NCI-H446 (cell line): ENCODE results near the gene PRLR.
"Not testable (repeated sequence)": the region's sequence is repeated elsewhere in the genome, so short reads cannot be mapped to it uniquely, and the experiment has no call there.

Source experiments
- DNase-seq, 2 experiments: peaks; one replicate each; lab custom pipeline; 2025; lab: John Stamatoyannopoulos, UW

The PRLR gene

DNA sequence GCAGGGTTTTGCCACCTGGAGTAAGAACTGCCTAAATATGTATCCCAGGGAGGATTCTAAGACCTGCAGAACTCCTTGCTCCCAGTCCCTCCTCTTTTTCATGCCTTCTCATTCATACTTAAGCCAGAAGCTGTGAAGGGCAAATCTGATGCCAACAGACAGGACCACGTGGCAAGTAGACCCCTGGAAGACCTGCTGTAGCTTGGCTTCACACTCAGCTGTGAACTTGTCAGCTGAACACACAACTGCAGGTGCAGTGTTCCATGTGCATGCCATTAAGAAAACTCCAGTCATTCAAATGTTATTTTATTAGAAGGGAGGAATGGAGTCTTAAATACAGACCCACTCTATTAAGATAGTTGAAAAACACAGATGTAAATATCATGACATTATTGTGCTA, 103.3 kb downstream of the PRLR start:
- DNase-seq: no peak

DNA sequence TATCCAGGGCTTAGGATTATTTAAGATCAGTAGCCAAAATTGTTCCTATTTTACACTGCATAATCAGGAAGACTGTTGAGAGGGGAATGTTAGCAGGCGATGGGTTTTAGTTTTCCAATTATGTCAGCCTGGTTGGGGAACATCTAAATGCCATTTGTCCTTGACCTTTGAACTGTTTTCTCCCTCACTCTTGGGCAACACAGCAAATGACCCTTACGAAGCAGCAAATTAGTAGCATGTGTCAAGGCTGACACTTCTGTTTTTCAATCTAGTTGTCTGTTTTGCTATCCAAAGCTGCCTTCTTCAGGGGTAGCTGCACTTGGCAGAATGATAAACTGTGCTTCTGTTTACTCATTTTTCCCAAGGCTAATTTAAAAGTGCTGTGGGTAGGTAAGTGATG, 104.5 kb downstream of the PRLR start:
- DNase-seq: no peak

DNA sequence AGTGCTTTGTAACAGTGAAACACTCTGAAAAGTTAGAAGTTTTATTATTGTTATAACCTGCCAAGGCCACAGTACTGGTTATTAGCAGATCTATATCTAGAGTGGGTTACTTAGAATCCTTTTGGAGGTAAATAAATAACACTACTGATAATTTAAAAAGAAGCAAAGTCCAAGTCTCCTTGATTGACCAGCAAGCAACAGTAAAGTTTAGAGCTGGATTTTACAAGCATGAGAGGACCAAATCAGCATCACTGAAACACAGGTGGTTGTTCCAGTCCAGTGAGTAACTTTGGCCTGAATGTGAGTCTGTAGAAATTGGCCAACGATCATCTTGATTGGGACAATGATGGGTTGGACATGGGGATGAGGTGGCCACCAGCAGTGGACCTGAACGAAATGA, 105.4 kb downstream of the PRLR start:
- DNase-seq: no peak

- no peak for DNase-seq
These were observed 107.5 kb downstream of the PRLR start for GRCh38 chr5:35122819-35123218.

DNA sequence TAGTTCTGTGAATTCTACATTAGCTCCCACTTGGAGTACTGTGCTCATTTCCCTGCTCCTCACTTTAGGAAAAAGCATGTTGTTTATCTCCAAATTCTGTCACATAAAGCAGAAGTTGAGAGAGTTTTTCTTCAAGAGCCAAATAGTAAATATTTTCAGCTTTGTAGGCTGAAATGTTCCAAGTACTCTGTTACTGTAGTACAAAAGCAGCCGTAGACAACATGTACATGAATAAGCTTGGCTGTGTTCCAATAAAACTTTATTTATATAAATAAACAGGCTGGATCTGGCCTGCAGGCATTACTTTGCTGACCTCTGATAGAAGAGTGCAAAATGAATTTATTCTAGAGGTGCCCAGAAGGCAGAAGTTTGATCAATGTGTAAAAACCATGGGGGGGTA, 109.6 kb downstream of the PRLR start:
- DNase-seq: no peak

- no peak for DNase-seq
These were observed 112.3 kb downstream of the PRLR start for GRCh38 chr5:35117967-35118366.

DNA sequence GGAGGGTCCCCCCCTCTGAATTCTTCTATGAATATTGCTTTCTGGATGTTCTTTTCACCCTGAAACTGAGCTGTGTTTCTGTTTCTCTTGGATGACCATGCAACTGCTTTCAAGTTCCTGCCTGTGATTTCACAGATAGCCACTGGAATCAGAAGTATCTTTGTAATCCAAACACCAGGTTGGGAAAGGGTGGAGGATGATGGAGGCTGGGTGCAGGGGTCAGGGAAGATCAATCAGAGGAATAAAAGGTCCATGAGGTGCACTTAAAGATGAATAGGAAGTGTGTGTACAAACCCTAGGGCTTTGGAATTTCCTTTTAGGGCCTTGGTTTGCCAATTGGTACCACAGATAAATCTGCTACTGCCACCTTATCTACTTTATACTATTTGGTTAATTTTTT, 114.4 kb downstream of the PRLR start:
- DNase-seq: no peak

- no peak for DNase-seq
These were observed 115.6 kb downstream of the PRLR start for GRCh38 chr5:35114698-35115097.

DNA sequence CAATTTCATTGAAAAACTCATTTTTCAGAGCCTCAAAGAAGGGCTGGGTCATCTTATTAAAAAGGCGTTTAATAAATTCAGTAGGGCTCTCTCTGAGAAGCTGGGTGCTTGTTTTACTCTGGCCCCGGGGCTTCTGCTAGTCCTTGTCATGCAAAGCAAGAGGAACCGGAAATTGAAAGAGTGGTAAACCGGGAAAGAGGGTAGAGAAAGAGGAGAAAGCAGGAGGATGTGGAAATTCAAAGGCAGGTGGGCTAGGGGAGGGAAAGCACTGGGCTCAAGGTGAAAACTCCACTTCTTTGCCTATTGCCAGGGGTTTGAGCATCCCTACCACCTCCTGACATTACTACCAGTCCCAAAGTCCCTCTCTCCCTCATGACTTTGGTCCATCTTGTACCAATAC, 118.0 kb downstream of the PRLR start:
- no peak for DNase-seq

- not testable (repeated sequence) for DNase-seq
These were observed 125.7 kb downstream of the PRLR start for GRCh38 chr5:35104550-35104949.

DNA sequence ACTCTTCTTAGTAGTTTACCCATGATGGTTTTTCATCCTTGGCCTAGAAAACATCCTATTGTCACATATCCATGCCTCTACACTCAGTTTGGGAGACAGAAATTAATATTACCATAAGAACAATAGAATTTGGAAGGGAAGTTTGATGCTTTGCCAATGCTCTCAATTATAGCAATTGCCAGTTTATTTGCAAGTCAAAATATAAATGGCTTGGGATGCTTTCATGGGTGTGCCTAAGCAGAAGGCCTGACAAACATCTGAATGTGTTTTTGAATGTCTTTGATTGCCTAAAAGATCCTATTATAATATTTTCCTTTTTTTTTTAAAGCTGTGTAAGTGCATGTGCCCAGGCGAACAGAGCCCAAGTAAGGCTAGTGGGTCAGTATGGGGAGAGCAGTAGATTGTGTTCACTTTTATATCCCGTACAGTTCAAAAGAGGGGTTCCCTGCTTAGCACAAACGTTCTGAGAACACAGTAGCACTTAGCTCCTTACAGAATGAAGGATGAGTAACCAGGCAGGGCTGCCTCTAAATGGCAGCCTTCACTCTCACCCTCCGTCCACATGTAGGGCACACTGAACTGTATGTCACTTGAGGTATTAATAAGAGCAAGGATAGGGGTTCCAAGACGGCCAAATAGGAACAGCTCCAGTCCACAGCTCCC, 126.5 kb downstream of the PRLR start:
- no peak for DNase-seq

- DNase-seq: not testable (repeated sequence)
These were observed 128.6 kb downstream of the PRLR start for GRCh38 chr5:35101720-35102119.

DNA sequence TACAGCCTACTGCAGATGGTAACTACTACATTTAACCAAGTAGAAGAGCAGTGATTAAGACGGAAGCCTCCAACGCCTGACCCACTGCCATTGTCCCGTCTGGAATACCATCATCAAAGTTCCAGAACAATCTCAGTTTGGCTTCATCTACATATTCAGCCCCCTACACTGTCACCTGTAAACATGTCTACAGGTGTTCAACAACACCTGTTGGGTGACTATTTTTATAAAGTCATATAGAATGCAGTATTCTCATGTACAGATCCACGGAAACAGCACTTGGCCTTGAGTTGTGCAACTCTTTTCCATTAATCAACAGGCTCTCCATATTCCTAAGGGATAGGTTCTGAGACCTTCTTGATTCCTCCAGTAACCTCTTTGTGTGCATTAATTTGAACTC, 129.3 kb downstream of the PRLR start:
- DNase-seq: no peak

- no peak for DNase-seq
These were observed 132.1 kb downstream of the PRLR start for GRCh38 chr5:35098214-35098613.

DNA sequence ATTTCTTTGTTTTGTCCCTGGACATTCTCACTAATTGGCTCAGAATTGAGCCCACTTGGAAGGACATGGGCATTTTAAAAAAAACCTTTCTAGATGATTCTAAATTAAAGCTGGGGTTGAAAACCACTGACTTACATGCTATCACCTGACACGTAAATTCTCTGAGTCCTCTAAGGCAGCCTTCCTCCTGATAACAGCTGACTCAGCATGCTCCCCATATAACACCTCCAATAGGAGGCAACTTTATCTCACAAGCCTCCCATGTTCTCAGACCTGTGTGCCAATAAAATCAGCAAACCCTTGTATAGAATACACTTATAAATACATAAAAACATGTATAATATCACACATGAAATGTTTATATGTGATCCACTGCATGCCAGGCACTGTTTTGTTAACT, 133.4 kb downstream of the PRLR start:
- no peak for DNase-seq

- peak; percentile 91 to 99 for DNase-seq
These were observed 134.1 kb downstream of the PRLR start for GRCh38 chr5:35096216-35096615.

DNA sequence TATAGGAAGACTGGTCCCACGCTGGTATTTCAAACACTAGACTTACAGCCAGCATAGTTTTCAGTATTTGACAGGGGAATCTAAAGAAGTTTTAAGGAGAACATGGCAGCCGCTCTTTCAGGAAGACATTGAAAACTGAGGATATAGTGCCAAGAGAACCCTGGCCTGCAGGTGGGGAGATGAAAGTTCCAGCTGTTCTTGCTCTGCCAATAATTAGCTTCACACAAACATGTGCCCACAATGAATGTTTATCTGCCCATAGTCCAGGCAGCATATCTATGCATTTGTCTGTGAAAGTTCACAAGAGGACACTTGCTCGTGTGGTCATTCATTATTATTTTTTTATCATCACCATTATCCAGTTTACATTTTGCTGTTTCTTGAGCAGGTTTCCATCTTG, 134.9 kb downstream of the PRLR start:
- peak in 1 of 2 experiments; percentile 49 for DNase-seq

DNA sequence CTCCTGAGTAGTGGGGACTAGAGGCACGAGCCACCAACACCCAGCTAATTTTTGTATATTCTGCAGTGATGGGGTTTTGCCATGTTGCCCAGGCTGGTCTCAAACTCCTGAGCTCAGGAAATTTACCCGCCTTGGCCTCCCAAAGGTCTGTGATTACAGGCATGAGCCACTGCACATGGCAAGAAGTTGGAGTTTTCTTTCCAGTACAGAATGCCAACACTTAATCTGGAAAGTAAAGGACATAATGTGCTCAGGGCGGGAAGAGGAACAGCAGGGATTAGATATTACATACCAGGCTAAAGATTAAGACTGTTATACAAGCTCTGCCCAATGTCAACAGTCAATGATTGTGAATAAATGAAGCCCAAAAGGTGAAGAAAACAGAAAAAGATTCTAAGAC, 135.3 kb downstream of the PRLR start:
- peak in 1 of 2 experiments; percentile 49 for DNase-seq

DNA sequence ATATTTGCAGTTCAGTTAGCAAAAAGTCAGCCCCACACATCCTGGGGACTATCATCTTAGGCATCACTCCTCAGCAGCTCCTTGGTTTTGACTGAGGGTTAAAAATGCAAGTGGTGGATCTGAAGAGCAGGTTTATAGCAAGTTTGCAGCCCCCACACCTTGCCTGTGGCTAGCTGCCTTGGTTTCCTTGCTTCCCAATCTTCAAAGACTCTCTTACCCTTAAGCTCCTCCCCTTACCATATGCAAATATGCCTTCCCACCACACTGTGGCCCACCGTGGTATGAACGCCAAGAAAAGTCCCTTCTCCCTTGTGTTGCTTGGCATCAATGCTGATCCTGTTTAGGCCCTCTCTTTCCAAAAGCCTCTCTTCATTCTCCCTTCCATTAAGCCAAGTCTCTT, 137.6 kb downstream of the PRLR start:
- DNase-seq: no peak

- no peak for DNase-seq
These were observed 138.6 kb downstream of the PRLR start for GRCh38 chr5:35091704-35092103.

GRCh38 chr5:35089334-35090314, 140.7 kb downstream of the PRLR start:
- DNase-seq: peak; percentile 75 to 78

DNA sequence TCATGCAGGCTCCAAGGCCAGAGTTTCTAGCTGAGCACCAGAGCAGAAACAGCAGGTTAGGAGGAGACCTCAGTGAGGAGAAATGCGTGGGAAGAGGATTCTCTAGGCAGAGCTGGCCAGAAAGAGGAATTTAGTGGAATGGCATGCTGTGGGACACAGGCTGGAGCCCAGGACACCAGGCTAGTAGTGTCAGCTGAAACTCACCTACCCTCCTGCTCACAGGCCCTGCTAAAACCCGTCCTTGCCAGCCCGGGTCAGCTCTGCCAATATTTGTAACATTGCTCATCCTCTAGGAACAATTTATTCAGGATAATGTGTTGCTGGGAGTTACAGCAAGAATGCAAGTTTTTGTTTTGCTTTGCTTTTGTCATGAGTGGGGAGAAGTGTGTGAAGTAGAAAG, 142.3 kb downstream of the PRLR start:
- DNase-seq: no peak

- no peak for DNase-seq
These were observed 147.1 kb downstream of the PRLR start for GRCh38 chr5:35083150-35083549.
